GM12892 (cell line): ENCODE results near the gene TIMM44.
A peak's percentile ranks its signal among the peaks of the same experiment; 100 is the strongest.

Source experiments
- DNase-seq: peaks from one replicate; pipeline ENCODE4 v3.0.0; 2011; ENCODE audit not compliant: insufficient read length
- FAIRE-seq: peaks from 2 replicates; lab custom pipeline; 2011; peaks lifted over from hg19 to GRCh38; lab: Jason Lieb, UNC
- POLR2A ChIP-seq: IDR thresholded peaks from 2 replicates; pipeline ENCODE4 v1.6.1; 2011; ENCODE audit warnings: low read depth, low read length, control low read depth
- POLR2AphosphoS5 ChIP-seq: IDR thresholded peaks from 2 replicates; pipeline ENCODE4 v1.6.1; 2011; ENCODE audit warnings: low read depth, low read length, control low read depth
- TAF1 ChIP-seq: IDR thresholded peaks from 2 replicates; pipeline ENCODE4 v1.6.1; 2011; ENCODE audit warnings: low read depth, mild to moderate bottlenecking, control low read depth, low read length, borderline replicate concordance

Gene TIMM44

DNA sequence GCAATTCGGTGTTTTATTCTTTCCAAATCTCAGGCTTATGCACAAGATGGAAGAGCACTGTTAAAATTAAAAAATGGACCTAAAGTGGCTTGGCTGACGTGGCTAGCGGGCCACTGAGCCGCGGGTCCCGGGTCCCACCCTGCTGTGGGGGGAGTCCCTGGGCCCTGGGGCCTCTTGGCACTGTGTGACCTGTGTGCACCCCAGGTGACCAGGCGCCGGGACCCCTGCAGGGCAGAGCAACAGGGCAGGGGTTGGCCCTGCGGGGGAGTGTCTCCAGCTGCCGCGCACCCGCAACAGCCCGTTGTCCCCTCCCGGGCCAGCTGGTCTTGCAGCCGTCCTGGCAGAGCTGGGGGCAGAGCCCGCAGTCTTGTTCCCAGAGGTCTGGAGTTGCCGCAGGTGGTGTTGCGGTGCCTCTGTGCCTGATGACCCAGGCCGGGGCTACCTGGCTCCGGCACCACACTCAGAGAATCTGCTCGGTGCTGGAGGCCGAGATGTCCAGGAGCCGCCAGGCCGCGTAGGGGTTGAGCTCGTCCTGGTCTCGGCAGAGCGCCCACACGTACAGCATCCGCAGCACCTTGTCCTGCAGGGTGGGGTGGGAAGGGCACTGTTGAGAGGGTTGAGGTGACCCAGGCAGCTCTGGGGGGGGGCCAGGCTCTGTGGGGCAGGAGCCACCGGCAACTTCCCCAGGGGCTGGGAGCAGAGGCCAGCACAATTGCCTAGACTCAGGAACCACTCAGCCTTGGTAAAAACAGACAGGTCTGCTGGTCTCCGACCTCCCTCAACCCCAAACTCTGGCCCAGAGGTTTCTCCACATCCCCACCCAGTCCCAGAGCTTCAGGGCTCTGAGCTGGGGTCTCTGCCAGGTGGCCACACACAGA is 16.5 kb downstream of the TIMM44 start:
- no peak for TF ChIP-seq TAF1
- TF ChIP-seq POLR2A: no peak
- no peak for TF ChIP-seq POLR2AphosphoS5
- DNase-seq (no peak), FAIRE-seq (no peak)

DNA sequence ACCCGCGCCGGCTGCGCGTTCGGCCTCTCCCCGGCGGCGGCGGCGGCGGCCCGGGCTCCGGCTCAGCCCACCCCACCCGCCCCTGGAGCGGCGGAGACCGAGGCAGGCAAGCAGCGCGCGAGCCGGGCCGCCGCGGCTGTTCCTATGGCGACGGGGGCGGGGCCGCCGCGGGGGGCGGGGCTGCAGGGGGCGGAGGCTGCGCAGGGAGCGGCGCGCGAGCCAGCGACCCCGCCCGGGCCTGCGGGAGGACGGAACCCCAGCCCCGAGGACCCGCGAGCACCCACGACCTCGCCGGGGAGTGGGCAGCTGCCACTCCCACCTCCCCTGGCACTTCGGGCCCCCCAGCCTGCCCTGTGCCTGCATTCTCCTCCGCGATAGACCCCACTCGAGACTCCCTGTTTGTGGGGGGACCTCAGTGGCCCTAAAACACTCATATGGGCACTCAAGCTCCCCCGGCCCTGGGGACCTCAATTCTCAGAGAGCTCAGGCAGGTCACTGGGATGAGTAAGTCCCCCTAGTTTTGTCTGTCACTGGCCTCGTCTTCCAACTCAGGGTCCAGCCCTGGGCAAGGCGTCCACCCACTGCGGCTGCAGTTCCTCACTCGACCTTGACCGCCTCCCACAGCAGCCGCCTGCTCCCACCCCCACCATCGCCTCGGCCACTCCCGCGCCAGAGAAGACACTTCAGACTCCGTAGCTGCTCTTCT is 17.3 kb downstream of the TIMM44 start, which contains the start of gene CTXN1:
Gene CTXN1, minus strand, starts transcription at position 115 of the 706 bp plus-strand sequence. CDS start 597 bp downstream, outside the sequence.
- FAIRE-seq: no peak
- TF ChIP-seq POLR2AphosphoS5: peak; percentile 43; the same call in 1 of the 2 replicates
- TF ChIP-seq POLR2A: peak; percentile 35; the same call in 1 of the 2 replicates
- no peak for TF ChIP-seq TAF1
- peak; percentile 92 for DNase-seq

DNA sequence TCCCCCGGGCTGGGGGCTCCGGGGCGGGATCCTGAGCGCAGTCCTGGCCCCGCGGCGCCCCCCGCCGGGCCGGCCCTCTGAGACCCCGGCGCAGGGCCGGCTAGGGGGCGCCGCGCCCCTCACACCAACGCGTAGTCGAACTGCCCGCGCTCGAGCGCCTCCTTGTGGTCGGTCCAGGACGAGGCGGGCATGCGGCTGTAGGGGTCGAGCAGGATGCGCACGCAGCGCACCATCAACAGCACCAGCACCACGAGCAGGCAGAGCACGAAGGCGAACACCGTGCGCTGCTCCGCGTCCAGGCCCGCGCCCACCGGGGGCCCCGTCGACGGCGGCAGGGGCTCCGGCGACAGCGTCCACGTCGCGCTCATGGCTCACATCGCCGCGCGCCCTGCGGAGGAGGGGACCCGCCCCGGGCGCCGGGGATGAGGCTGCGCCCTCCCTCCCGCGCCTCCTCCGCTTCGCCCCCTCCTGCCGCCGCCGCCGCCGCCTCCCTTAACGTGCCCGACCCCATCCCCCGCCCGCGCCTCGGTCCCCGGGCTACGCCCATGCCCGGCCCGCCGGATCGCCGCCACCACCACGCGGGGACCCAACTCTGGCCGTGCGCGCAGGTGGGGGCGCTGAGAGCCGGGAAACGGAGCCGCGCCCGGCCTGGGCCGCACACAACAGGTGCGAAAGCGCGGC is 18.2 kb downstream of the TIMM44 start:
- DNase-seq (peak; percentile 94), FAIRE-seq (peak; percentile 94)
- TF ChIP-seq TAF1 (no peak), POLR2A (no peak), POLR2AphosphoS5 (no peak)

DNA sequence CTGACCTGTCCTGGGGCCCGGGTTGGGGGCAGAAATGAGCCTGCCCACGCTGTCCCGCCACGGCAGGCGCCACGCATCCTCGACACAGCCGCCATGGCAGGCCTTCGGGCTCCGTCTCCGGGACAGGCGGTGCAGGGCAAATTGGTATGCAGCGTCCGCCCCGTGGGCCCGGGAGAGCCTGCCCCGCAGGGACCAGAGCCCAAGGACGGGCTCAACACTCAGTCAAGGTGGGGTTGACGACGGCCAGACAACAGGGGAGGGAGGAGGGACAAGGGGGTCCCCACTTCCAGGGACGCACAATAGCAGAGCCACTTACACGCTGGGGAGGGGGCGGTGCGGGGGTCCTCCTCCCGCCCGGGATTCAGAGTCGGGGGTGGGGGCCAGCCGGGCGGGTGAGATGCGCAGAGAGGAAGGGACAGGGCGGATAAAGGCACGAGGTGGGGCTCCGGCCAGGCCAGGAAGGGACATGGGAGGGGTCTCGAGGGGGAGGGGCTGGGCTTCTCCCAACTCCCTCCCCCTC is 18.8 kb downstream of the TIMM44 start:
- FAIRE-seq: no peak
- TF ChIP-seq TAF1: no peak
- no peak for TF ChIP-seq POLR2AphosphoS5
- no peak for DNase-seq

DNA sequence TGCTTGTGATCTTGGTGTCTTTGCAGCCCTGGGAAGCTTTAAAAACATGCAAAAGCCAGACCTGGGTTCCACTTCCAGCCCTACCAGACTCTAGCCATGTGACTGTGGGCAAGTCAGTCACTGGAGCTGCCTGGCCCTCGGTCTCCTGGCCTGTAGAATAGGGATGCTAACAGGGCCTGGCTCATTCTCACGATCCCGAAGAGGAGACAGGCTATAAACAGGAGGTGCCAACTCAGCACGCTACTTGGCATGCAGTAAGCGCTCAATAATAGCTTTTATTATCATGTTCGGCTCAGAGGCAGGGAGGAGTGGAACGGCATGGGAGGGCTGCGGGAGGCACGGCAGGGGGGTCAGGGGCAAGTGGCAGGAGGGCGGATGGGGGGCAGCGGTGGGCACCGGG is 19.2 kb downstream of the TIMM44 start:
- no peak for DNase-seq
- FAIRE-seq: no peak
- TF ChIP-seq POLR2AphosphoS5 (no peak), POLR2A (no peak), TAF1 (no peak)

DNA sequence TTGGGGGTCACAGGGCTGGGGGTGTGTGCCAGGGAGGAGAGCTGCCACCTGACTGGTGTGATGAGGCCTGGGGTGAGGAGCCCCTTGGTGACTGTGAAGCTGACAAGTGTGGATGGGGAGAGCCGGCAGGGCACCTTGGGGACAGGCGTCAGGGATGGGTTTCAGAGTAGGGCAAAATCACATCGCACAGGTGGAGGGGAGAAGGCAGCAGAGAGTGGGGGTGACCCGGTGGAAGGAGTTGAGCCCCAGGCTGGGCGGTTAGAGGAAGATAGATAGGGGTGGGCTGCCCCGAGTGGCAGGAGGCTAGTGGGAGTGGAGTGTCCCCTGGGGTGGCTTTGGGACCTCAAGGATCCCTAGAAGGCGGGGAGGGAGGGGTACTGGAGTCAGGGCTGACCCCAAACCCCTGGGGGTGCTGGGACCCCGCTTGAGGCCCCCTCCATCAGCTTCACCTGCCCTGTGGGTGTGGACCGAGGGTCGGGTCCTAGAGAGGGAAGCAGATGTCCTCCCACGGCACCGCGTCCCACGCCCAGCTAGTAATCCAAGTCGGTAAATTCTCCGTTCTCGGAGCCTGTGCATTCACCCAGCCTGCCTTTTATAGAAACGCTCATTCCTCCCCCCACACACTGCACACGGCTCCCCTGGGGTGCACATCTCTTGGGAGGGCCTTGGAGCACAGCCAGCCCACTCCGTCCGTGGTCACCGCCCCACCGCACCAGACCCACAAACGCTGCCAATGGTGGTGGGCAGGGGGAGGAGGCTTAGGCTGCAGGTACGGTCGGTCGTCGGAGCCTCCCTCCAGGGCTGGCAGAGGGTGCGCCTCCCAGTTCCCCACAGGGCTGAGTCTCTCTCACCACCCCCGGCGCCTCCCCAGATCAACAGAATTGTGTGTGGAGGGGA is 19.9 kb downstream of the TIMM44 start:
- DNase-seq (no peak), FAIRE-seq (no peak)
- TF ChIP-seq POLR2A (no peak), POLR2AphosphoS5 (no peak), TAF1 (no peak)

DNA sequence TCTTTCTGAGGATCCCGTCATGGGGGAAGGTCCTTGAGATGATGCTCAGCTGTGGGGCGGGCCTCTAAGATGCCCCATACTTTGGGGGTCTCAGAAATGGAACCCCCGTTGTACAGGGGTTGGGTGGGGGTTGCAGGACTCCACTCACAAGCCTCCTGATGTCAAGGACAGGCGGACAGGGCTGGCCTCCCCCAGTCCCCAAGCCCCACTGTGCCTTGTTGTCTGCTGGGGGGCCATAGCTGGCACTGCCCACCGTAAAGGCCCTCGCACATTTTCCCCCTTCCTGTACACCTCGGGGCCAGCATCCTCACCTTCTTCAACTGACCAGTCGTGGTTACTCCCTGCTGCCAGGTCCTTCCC is 20.6 kb downstream of the TIMM44 start:
- no peak for TF ChIP-seq POLR2A
- no peak for TF ChIP-seq POLR2AphosphoS5
- no peak for TF ChIP-seq TAF1
- no peak for FAIRE-seq
- DNase-seq: no peak

DNA sequence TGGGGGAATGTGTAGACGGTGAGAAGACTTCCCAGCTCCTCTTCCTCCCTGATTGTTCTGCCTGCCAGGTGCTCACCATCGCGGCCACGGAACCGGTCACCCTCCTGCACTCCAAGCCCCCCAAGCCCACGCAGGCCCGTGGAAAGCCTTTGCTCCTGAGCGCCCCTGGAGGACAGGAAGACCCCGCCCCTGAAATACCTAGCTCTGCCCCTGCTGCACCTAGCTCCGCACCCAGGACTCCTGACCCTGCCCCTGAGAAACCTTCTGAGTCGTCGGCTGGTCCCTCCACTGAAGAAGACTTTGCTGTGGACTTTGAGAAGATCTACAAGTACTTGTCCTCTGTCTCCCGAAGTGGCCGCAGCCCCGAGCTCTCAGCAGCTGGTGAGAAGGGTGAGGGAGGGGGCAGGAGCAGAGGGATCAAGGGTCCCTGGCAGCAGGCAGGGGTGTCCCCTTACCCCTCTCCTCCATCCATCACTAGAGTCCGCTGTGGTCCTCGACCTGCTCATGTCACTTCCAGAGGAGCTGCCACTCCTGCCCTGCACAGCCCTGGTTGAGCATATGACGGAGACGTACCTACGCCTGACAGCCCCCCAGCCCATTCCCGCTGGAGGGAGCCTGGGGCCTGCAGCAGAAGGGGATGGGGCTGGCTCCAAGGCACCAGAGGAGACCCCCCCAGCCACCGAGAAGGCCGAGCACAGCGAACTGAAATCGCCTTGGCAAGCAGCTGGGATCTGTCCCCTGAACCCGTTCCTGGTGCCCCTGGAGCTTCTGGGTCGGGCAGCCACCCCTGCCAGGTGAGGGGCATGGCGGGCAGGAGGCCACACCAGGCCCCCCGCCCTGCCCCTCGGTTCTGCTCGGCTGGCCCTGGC is 21.3 kb downstream of the TIMM44 start:
- FAIRE-seq (no peak), DNase-seq (no peak)
- TF ChIP-seq POLR2A (no peak), TAF1 (no peak), POLR2AphosphoS5 (no peak)

DNA sequence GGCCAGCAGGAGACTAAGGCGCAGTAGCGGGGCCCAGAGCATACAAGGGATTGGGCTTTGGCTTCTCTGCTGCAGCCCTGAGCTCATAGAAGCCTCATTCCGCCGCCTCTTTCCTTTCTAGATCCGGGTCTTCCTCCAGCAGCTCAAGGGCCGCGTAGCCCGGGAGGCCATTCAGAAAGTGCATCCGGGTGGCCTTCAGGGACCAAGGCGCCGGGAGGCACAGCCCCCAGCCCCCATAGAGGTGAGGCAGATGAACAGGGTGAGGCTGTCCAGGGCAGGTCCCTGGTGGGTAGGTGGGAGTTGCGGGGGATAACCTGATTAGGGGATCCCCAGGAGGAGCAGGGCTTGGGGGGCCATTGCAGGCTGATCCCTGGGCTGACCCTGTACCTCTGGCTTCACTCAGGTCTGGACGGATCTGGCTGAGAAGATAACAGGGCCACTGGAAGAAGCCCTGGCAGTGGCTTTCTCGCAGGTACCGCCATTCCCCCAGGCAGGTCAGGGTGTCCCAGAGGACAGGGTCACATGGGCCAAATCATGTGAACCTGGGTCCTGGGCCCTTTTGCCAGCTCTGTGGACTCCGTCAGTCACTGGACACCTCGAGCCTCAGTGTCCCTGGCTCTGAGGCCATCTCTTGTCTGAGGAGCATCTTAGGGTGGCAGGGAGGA is 22.0 kb downstream of the TIMM44 start:
- DNase-seq (no peak), FAIRE-seq (no peak)
- TF ChIP-seq TAF1 (no peak), POLR2A (no peak), POLR2AphosphoS5 (no peak)
